ENCODE results near the gene P2RY10. TPM values are rescaled to one million over a fixed set of nuclear protein-coding genes. Genes with fewer than 3 reads are reported as not detected.

The P2RY10 gene
- total and polyA plus RNA-seq, 2 of the 8 experiments (the other 6 are each of a cell fraction or from before 2014, with no cell fraction given) = not detected

- Histone ChIP-seq H3K4me3 (ENCODE audit: extremely low read depth in 1 of 4, insufficient read depth in 2 of 4, low read depth in 3 of 4, low read length in 4 of 4) (no peak overlapping the region), H3K23me2 (ENCODE audit: low read depth, low read length) (no peaks in the 10 kb centered on the region), H3K9ac (replicated peaks in 1 of 4; ENCODE audit: extremely low read depth in 1 of 4, low read depth in 3 of 4, low read length in 3 of 4) (no peak overlapping the region), H2BK20ac (ENCODE audit: low read length) (no peak overlapping the region), H3K4me2 (ENCODE audit: insufficient read depth in 1 of 2, low read depth in 2 of 2, low read length in 2 of 2) (no peak overlapping the region), H4K91ac (replicated peaks; ENCODE audit: insufficient read length, low read length) (no peak overlapping the region), H4K20me1 (replicated peaks in 1 of 2; ENCODE audit: control insufficient read depth in 1 of 2, insufficient read depth in 2 of 2, low read length in 2 of 2) (no peaks in the 10 kb centered on the region), H4K8ac (ENCODE audit: extremely low read depth, insufficient read depth, low read length) (no peak overlapping the region), H2BK5ac (ENCODE audit: low read depth, low read length) (no peak overlapping the region), H3K56ac (replicated peaks; ENCODE audit: insufficient read length, low read depth, low read length) (no peak overlapping the region), H3K79me2 (ENCODE audit: control insufficient read depth in 1 of 2, insufficient read depth in 2 of 2, low read length in 2 of 2) (no peaks in the 10 kb centered on the region), H3K9me3 (ENCODE audit: insufficient read depth in 2 of 2, low read depth in 1 of 2, low read length in 1 of 2) (no peaks in the 10 kb centered on the region), H3K27me3 (replicated peaks in 1 of 4; ENCODE audit: control insufficient read depth in 3 of 4, extremely low read depth in 1 of 4, insufficient read depth in 3 of 4, low read length in 3 of 4) (no peaks in the 10 kb centered on the region), H3K36me3 (ENCODE audit: control insufficient read depth in 2 of 4, insufficient read depth in 4 of 4, low read length in 3 of 4) (no peaks in the 10 kb centered on the region), H3K14ac (ENCODE audit: insufficient read length) (no peak overlapping the region), H3K79me1 (ENCODE audit: low read depth, low read length) (no peaks in the 10 kb centered on the region), H3K4ac (replicated peaks; ENCODE audit: insufficient read length, low read depth, low read length) (no peak overlapping the region), H2AK5ac (ENCODE audit: low read depth, low read length) (no peak overlapping the region), H2AFZ (ENCODE audit: low read length) (no peak overlapping the region), H2BK15ac (ENCODE audit: low read length) (no peak overlapping the region), H3K23ac (ENCODE audit: insufficient read length) (no peak overlapping the region), H3K4me1 (replicated peaks in 1 of 4; ENCODE audit: control insufficient read depth in 3 of 4, insufficient read depth in 4 of 4, low read length in 3 of 4) (no peaks in the 10 kb centered on the region), H3K27ac (ENCODE audit: low read depth, low read length) (no peak overlapping the region), H4K5ac (ENCODE audit: insufficient read length, low read depth, low read length) (no peak overlapping the region), H2BK120ac (replicated peaks; ENCODE audit: low read depth, low read length) (no peak overlapping the region), H3K18ac (ENCODE audit: extremely low read depth, low read length) (no peak overlapping the region), H2BK12ac (ENCODE audit: low read depth, low read length) (no peak overlapping the region)
- TF ChIP-seq RXRA (IDR thresholded peaks at IDR 0.05; ENCODE audit: insufficient read depth, low read depth, low read length) = no peak
- ChIA-PET POLR2A (ENCODE audit: partially characterized antibody) (no interaction called here), CTCF (ENCODE audit: partially characterized antibody) (no interaction called here)
- FAIRE-seq = no peak
- DNase-seq (ENCODE audit: low read depth in 1 of 2, low spot score in 2 of 2) = no peak
Observed at GRCh38 chrX:78957768-78958130, 12.6 kb downstream of the P2RY10 start.

Measured in H1 (cell line).